Brain pericyte (primary cell): ENCODE measurements around the gene KNL1.
"Not testable (repeated sequence)": the region's sequence is repeated elsewhere in the genome, so short reads cannot be mapped to it uniquely, and the experiment has no call there.

Source experiments
- DNase-seq: peaks from one replicate; pipeline ENCODE4 v3.0.0-alpha.2; 2012; ENCODE audit warnings: low read depth, low spot score

Gene KNL1

DNA sequence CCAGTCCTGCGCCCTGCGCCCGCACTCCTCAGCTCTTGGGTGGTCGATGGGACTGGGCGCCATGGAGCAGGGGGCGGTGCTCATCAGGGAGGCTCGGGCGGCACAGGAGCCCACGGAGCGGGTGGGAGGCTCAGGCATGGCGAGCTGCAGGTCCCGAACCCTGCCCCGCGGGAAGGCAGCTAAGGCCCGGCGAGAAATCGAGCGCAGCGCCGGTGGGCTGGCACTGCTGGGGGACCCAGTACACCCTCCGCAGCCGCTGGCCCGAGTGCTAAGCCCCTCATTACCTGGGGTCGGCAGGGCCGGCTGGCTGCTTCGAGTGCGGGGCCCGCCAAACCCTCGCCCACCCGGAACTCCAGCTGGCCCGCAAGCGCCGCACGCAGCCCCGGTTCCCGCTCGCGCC lies 82.9 kb downstream of the KNL1 start:
- DNase-seq: not testable (repeated sequence)

DNA sequence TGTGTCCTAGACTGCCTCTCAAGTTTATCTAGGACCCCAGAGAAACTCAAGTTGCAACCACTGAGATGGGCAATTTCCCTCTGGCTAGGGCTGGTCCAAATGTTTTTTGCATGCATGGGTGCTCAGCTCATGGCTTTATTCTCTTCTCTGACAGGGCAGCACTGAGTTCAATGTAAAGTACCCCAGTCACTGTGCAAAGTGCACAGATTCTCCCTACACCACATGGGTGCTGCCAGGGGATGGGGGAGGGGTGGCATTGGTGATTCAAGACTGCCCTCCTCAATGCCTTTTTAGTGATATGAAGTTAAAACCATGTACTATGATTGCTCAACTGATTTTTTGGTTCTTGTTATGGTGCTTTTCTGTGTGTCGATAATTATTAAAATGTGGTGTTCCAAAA lies 86.1 kb downstream of the KNL1 start:
- DNase-seq: no peak

DNA sequence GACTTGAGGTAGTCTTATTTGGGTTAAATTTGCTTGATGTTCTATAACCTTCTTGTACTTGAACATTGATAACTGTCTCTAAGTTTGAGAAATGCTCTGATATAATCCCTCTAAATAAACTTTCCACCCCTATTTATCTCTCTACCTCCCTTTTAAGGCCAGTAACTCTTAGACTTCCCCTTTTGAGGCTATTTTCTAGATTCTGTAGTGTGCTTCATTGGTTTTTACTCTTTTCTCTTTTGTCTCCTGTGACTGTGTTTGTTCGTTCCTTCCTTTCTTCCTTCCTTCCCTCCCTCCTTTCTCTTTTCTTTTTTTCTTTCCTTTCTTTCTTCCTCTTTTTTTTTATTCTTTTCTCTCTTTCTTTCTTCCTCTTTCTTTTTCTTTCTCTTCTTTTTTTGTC lies 86.9 kb downstream of the KNL1 start:
- not testable (repeated sequence) for DNase-seq

DNA sequence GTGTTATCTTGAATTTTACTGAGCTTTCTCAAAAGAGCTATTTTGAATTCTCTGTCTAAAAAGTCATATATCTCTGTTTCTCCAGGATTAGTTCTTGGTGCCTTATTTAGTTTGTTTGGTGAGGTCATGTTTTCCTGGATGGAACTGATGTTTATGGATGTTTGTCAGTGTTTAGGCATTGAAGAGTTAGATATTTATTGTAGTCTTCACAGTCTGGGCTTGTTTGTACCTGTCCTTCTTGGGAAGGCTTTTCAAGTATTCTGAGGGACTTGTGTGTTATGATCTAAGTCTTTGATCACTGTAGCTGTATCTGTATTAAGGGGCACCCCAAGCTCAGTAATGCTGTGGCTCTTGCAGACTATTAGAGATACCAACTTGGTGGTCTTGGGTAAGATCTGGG lies 90.3 kb downstream of the KNL1 start:
- DNase-seq: no peak

DNA sequence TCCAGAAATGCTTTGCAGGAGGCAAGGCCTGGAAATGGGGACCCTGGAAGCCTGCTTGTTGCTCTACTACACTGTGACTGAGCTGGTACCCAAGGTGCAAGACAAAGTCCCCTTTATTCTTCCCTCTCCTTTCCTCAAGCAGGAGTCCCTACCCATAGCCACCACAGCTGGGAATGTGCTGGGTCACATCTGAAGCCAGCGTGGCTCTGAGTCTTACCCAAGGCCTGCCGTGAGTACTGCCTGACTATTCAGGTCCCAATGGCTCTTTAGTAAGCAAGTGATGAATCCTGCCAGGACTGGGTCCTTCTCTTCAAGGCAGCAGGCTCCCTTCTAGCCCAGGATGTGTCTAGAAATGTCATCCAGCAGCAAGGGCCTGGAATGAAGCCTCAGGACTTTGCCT lies 91.3 kb downstream of the KNL1 start:
- no peak for DNase-seq

DNA sequence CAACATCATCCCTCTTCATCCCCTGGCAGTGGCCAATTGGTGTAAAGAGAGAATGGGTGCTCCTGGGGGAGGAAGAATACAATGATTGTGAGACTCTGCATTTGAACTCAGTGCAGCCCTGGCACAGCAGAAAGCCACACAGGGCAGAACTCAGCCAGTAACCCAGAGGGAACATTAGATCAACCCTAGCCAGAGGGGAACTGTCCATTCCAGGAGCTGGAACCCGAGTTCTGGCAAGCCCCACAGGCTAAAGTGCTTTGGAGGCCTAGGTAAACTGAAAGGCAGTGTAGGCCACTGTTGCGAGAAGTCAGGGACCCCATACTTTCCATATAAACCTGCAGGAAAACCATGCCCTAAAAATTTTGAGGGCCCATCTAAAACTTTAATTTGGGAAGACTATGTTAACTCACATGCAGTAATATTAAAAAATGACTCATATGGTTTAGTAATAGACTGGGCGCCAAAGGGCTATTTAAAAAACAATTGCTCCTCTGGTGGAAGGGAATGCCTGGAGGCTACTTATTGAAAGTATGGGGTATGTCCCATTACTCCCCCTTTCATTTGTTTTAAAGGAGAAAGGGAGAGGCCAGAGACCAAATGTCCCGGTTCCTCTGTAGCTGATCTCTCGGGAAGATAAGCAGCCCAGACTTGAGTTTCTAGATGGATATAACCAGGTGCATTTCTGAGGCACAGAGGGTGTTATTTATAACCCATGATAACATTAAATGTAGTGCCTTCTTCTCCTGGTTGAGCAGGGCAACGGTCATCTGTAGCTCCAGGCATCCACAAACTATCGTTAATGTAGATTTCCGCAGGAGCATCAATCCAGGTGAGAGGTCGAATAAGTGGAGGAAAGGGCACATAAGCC lies 95.1 kb downstream of the KNL1 start:
- DNase-seq: no peak

DNA sequence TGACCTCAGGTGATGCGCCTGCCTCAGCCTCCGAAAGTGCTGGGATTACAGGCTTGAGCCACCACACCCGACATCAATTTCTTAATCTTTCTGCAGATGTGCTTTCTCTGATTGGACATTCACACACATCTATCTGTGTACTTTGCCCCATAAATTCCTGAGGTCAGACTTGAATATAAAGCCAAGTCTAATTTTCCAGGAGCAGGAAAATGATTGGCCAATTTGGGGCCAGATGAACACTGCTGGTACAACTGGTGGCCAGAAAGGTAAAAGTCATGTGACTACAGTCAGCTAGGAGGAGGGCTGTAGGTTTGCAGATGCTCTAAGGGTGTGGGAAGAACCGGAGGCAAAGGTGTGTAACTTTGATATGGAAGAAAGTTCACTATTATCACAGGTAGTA lies 97.7 kb downstream of the KNL1 start:
- no peak for DNase-seq

DNA sequence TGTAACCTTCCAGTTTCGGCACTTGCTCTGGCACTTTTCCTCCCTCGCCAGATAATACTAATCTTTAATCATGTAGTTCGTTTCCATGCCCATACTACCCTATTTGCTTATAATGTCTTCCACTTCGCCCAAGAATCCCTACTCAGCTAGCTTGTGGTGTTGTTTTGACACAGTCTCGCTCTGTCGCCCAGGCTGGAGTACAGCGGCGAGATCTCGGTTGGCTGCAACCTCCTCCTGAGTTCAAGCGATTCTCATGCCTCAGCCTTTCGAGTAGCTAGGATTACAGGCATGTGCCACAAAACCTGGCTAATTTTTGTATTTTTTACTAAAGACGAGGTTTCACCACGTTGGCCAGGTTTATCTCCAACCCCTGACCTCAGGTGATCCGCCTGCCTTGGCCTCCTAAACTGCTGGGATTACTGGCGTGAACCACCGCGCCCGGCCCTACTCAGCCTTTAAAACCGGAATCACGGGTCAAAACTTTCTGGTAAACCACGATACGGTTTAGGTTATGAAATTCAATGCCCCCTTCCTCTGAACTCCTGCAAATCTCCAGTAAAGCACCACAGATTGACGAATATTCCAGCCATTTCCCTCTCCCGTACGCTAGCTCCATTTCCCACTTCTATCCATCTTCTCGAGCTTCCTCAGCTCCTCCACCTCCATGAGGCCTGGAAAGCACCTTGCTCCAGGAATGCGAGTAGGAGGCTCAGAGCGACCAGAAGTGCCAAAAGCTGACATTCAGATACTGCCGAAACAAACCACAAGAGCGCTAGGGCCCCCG lies 100.0 kb downstream of the KNL1 start:
- no peak for DNase-seq

DNA sequence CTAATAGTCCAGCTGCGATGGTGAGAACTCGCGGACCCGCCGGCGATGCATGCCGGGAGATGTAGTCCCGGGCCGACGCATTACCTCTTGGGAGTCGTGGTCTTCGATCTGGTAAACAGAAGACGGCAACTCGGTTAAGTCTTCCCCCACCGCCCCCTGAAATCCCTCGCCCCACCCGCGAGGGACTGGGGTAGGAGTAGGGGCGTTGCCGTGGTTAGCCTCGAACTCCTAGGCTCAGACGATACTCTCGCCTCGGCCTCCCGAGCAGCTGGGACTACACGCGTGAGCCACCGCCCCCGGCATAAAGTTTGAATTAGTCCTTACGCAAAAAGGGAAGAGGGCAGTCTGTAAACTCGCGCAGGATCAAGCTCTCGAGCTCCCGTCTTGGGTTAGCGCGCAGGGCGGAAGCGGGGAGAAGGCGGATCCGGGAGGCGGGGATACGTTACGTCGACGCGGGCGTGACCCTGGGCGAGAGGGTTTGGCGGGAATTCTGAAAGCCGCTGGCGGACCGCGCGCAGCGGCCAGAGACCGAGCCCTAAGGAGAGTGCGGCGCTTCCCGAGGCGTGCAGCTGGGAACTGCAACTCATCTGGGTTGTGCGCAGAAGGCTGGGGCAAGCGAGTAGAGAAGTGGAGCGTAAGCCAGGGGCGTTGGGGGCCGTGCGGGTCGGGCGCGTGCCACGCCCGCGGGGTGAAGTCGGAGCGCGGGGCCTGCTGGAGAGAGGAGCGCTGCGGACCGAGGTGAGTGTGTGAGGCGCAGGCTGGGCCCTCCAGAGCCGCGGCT lies 100.8 kb downstream of the KNL1 start, which contains the start of gene RAD51:
Gene RAD51 (plus strand): TSS at position 487 of the 781 bp plus-strand sequence. CDS start 3,585 bp downstream, outside the sequence.
- DNase-seq: peak; percentile 85

DNA sequence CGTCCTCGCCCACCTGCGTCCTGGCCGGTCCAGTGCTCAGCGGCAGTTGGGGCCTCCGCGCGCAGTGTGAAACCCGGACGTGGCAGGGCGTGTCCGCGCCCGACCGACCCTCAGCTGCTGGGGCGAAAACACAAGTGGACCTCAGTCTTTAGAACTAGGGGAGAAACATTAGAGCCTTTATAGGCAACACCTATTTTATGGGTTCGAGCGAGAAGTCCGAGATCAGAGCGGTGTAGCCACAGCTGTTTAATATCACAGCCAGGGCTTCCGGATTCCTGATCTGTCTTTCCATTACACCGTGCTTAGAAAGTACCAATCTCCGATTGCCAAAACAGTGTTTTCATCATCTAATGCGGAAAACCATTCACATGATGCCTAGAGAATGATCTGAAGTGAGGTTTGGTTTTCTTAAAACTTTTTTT lies 101.4 kb downstream of the KNL1 start:
- no peak for DNase-seq

DNA sequence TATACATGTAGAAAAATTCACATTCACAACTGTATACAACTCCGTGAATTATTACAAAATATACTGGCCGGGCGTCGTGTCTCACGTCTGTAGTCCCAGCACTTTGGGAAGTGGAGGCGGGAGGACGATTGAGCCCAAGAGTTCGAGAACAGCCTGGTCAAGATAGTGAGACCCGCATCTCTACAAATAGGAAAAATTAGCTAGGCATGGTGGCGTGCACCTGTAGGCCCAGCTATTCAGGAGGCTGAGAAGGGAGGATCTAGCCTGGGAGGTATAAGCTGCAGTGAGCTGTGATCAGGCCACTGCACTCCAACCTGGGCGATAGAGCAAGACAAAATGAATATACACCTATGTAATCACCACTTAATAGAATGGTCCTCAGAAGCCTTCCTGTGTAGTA lies 102.2 kb downstream of the KNL1 start:
- DNase-seq: no peak

DNA sequence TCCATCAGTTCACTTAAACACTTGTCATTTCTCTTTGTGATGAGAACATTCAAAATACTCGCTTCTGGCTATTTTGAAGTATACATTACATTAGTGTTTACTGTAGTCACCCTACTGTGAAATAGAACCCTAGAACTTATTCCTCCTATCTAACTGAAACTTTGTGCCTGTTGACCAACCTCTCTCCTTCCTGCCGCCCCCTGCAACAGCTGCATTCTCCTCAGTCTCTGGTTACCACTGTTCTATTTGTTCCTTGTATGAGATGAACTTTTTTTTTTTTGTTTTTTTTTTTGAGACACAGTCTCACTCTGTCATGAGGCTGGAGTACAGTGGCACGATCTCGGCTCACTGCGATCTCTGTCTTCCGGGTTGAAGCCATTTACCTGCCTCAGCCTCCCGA lies 103.9 kb downstream of the KNL1 start:
- no peak for DNase-seq

DNA sequence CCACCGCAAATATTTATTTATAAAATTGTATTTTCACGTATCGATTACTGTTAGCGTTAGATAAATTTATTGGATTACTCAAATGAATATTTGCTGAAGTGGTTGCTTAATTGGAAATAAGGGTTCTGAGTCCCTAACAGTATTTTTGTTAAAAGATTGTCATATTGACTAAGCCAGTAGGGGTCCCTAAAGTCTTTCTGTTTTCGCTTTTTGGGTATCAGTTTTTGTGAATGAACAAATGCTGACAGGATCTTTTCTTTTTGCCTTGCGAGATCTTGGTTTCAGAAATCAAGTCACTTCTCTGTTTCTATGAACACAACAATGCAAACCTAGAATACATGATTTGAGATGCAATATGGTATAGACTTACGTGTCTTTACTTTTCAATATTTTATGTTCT lies 108.0 kb downstream of the KNL1 start:
- no peak for DNase-seq

DNA sequence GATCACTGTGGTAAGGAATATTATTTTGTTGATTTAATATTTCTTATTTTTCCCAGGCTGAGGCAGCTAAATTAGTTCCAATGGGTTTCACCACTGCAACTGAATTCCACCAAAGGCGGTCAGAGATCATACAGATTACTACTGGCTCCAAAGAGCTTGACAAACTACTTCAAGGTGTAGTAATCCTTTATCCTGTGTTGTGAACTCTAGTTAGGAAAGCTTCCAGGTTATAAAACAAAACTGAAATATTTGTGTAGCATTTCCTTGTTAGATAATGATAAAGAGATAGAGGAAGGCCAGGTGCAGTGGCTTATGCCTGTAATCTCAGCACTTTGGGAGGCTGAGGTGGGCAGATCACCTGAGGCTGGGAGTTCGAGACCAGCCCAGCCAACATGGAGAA lies 112.1 kb downstream of the KNL1 start:
- DNase-seq: no peak
